RWPE1 (cell line): ENCODE measurements around the gene SERPINA6.
"Not testable (repeated sequence)": the region's sequence is repeated elsewhere in the genome, so short reads cannot be mapped to it uniquely, and the experiment has no call there.

Experiments
- CTCF ChIA-PET: fragments of 350-600 bp; sonication (Branson Sonifier 250); formaldehyde crosslinking; extraction: SDS; loops from one replicate; lab custom pipeline; 2021; lab: Yijun Ruan, JAX
- POLR2A ChIA-PET: fragments of 400-600 bp; formaldehyde crosslinking; extraction: SDS; loops from one replicate; lab custom pipeline; 2020; ENCODE audit warnings: antibody characterized with exemption; ENCODE audit not compliant: low non-redundant PET; lab: Yijun Ruan, JAX
- DNase-seq: peaks from one replicate; pipeline ENCODE4 v3.0.0; 2012; ENCODE audit warnings: low spot score
- H3K27ac ChIP-seq: fragments of 450-650 bp; 2 replicates; pipeline ENCODE4 v1.5.1; 2017
- TF ChIP-seq, protein P1 (sequence below): fragments of 450-650 bp; conservative IDR thresholded peaks from 2 replicates; pipeline ENCODE4 v1.5.1; 2017; ENCODE audit warnings: low read depth, mild to moderate bottlenecking

SERPINA6 gene

GRCh38 chr14:94282991-94283723 is 40.0 kb downstream of the SERPINA6 start:
- ChIA-PET CTCF (no interaction called here), POLR2A (no interaction called here)
- DNase-seq: no peak
- TF ChIP-seq, protein P1, sequence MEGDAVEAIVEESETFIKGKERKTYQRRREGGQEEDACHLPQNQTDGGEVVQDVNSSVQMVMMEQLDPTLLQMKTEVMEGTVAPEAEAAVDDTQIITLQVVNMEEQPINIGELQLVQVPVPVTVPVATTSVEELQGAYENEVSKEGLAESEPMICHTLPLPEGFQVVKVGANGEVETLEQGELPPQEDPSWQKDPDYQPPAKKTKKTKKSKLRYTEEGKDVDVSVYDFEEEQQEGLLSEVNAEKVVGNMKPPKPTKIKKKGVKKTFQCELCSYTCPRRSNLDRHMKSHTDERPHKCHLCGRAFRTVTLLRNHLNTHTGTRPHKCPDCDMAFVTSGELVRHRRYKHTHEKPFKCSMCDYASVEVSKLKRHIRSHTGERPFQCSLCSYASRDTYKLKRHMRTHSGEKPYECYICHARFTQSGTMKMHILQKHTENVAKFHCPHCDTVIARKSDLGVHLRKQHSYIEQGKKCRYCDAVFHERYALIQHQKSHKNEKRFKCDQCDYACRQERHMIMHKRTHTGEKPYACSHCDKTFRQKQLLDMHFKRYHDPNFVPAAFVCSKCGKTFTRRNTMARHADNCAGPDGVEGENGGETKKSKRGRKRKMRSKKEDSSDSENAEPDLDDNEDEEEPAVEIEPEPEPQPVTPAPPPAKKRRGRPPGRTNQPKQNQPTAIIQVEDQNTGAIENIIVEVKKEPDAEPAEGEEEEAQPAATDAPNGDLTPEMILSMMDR: no peak
- H3K27ac ChIP-seq: no peak overlapping the region

DNA sequence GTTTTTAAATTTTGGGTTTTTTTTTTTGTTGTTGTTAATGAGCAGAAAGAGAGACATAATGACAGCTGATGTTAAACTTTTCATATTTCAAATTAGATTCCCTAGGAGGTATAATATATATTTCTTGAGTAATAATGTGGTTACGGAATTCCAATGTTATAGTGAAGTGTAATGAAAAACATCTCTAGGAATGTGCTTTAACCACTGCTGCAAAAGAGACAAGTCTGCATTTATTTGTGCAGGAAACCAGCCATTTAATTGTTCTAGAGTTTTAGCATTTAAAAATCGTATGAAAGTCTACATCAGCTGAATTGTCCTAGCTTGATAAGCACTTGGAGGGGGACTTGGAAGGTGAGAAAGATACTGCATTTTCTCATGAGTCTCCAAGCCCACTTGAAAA is 44.4 kb downstream of the SERPINA6 start:
- ChIA-PET CTCF (no interaction called here), POLR2A (no interaction called here)
- TF ChIP-seq, protein P1: no peak
- H3K27ac ChIP-seq: no peak overlapping the region
- no peak for DNase-seq

- POLR2A ChIA-PET, H3K27ac ChIP-seq, DNase-seq, CTCF ChIA-PET: not testable (repeated sequence)
Observed at GRCh38 chr14:94276898-94277561, 46.1 kb downstream of the SERPINA6 start.

GRCh38 chr14:94269156-94269555 is 54.0 kb downstream of the SERPINA6 start:
- ChIA-PET POLR2A (no interaction called here), CTCF (no interaction called here)
- no peak overlapping the region for H3K27ac ChIP-seq
- DNase-seq: no peak
- TF ChIP-seq, protein P1: no peak

DNA sequence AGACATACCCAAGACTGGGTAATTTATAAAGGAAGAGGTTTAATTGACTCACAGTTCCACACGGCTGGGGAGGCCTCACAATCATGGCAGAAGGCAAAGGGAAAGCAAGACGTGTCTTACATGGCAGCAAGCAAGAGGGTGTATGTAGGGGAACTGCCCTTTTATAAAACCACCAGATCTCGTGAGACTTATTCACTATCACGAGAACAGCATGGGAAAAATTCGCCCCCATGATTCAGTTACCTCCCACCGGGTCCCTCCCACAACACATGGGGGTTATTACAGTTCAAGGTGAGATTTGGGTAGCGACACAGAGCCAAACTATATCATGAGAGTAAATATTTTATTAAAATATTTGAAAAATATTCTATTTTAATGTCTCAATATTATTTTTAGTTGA is 54.6 kb downstream of the SERPINA6 start:
- DNase-seq, CTCF ChIA-PET, H3K27ac ChIP-seq, POLR2A ChIA-PET: not testable (repeated sequence)

DNA sequence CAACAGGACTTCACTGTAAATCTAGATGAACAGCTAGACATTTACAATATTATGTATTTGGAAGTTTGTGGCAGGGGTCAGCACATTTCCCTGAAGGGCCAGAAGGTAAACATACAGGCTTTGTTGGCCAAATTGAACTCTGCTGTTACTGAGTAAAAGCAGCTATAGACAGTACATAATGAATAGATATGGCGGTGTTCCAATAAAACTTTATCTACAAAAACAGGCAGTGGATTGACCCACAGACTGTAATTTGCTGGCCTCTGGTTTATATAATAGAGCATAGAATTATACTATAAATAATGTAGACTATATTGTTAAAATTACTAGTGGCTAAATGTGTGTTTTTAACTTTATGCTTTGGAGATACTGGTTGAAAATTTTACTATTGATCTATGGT is 55.8 kb downstream of the SERPINA6 start:
- ChIA-PET POLR2A (no interaction called here), CTCF (interaction anchor here (0.6 kb wide), 1 partner anchor 180 kb away, joined by 4 read pairs; no protein-coding TSS in a partner anchor)
- TF ChIP-seq, protein P1: no peak
- no peak for DNase-seq
- H3K27ac ChIP-seq: no peak overlapping the region

- POLR2A ChIA-PET, DNase-seq, H3K27ac ChIP-seq: not testable (repeated sequence)
- CTCF ChIA-PET: interaction anchor here (0.6 kb wide), 1 partner anchor 234 kb away, joined by 3 read pairs; no protein-coding TSS in a partner anchor
Observed at GRCh38 chr14:94264195-94264594, 58.9 kb downstream of the SERPINA6 start.
